HepG2 (cell line): ENCODE data around the gene SAPCD2. TPM values are rescaled to one million over a fixed set of nuclear protein-coding genes. Genes with fewer than 3 reads are reported as not detected.

ENCODE experiments used
- ASH2L ChIP-seq: fragments of 300-600, 200-600 bp; sonication (generic); IDR thresholded peaks from 2 replicates; pipeline ENCODE4 v1.7.0; 2017; ENCODE audit warnings: low read depth, mild to moderate bottlenecking, moderate library complexity, mixed read lengths, low read length; ENCODE audit not compliant: insufficient read length
- ATF2 ChIP-seq: sonication (generic); formaldehyde crosslinking; IDR thresholded peaks from 2 replicates; pipeline ENCODE4 v1.4.0; 2020; ENCODE audit warnings: missing genetic modification reagents
- CAMTA2 ChIP-seq: sonication (generic); formaldehyde crosslinking; IDR thresholded peaks from 2 replicates; pipeline ENCODE4 v1.4.0; 2020; ENCODE audit warnings: mild to moderate bottlenecking, missing genetic modification reagents, borderline replicate concordance
- CCAR2 ChIP-seq: fragments of 200-400 bp; formaldehyde crosslinking; optimal IDR thresholded peaks from 2 replicates; pipeline ENCODE3; 2018; ENCODE audit warnings: low read depth, mild to moderate bottlenecking, low read length, moderate library complexity
- HNF1B ChIP-seq: sonication (generic); formaldehyde crosslinking; IDR thresholded peaks from 2 replicates; pipeline ENCODE4 v1.5.1; 2020; ENCODE audit warnings: mild to moderate bottlenecking, moderate library complexity, missing genetic modification reagents
- KMT2B ChIP-seq: IDR thresholded peaks from 2 replicates; pipeline ENCODE4 v1.6.1; 2016; ENCODE audit warnings: missing genetic modification reagents, missing compliant biosample characterization
- PCBP1 ChIP-seq: fragments of 200-400 bp; formaldehyde crosslinking; IDR thresholded peaks from 2 replicates; pipeline ENCODE4 v1.6.1; 2017; ENCODE audit warnings: mild to moderate bottlenecking, low read depth, low read length, borderline replicate concordance
- PRDM4 ChIP-seq: sonication (generic); formaldehyde crosslinking; IDR thresholded peaks from 2 replicates; pipeline ENCODE4 v1.9.0; 2021; ENCODE audit warnings: missing genetic modification reagents, borderline replicate concordance
- SALL2 ChIP-seq: sonication (generic); formaldehyde crosslinking; IDR thresholded peaks from 2 replicates; pipeline ENCODE4 v1.8.1; 2023; ENCODE audit warnings: mild to moderate bottlenecking, missing genetic modification reagents, inconsistent platforms
- SYNCRIP ChIP-seq: fragments of 200-400 bp; formaldehyde crosslinking; IDR thresholded peaks from 2 replicates; pipeline ENCODE4 v1.6.1; 2018; ENCODE audit warnings: mild to moderate bottlenecking, low read depth, low read length; ENCODE audit not compliant: insufficient read depth
- THYN1 ChIP-seq: sonication (generic); formaldehyde crosslinking; IDR thresholded peaks from 2 replicates; pipeline ENCODE4 v1.8.1; 2023; ENCODE audit warnings: low read depth, mild to moderate bottlenecking, moderate library complexity, missing genetic modification reagents, borderline replicate concordance
- TMF1 ChIP-seq: sonication (generic); formaldehyde crosslinking; IDR thresholded peaks from 2 replicates; pipeline ENCODE4 v1.8.1; 2022; ENCODE audit warnings: low read depth, missing genetic modification reagents
- ZBTB3 ChIP-seq: sonication (generic); formaldehyde crosslinking; IDR thresholded peaks from 2 replicates; pipeline ENCODE4 v1.4.0; 2020; ENCODE audit warnings: low read depth, mild to moderate bottlenecking, moderate library complexity, missing genetic modification reagents, borderline replicate concordance
- ZBTB7B ChIP-seq: sonication (generic); formaldehyde crosslinking; IDR thresholded peaks from 2 replicates; pipeline ENCODE4 v1.4.0; 2020; ENCODE audit warnings: missing genetic modification reagents
- ZNF251 ChIP-seq: sonication (generic); formaldehyde crosslinking; IDR thresholded peaks from 2 replicates; pipeline ENCODE4 v1.9.0; 2021; ENCODE audit warnings: mild to moderate bottlenecking, missing genetic modification reagents
- ZNF264 ChIP-seq: sonication (generic); formaldehyde crosslinking; IDR thresholded peaks from 2 replicates; pipeline ENCODE4 v1.4.0; 2020; ENCODE audit warnings: missing genetic modification reagents
- ZNF354B ChIP-seq: sonication (generic); formaldehyde crosslinking; IDR thresholded peaks from 2 replicates; pipeline ENCODE4 v1.8.0; 2022; ENCODE audit warnings: mild to moderate bottlenecking, missing genetic modification reagents
- ZNF431 ChIP-seq: sonication (generic); formaldehyde crosslinking; IDR thresholded peaks from 2 replicates; pipeline ENCODE4 v1.9.0; 2022; ENCODE audit warnings: missing genetic modification reagents, low read depth, mild to moderate bottlenecking, borderline replicate concordance
- polyA plus RNA-seq, 8 experiments: library from polyadenylated mRNA; depleted of rRNA in 3 of 8; stranded (reverse) in 7 of 8; unstranded in 1 of 8; fragments of >200 nt; fragmentation: Illumina TruSeq in 4 of 8; extraction: Trizol in 4 of 8; gene quantifications; 2 replicates each; pipeline versions ENCODE4 v1.2.1 to v1.2.3, GENCODE V29; 2011 to 2016; ENCODE audit warnings: low read depth in 4 of 8, missing spikeins in 1 of 8, mixed read lengths in 1 of 8; ENCODE audit not compliant: insufficient read depth in 1 of 8
- total RNA-seq, 5 experiments: library from RNA; depleted of rRNA; stranded (reverse); fragments of >200 nt; fragmentation: Illumina TruSeq; extraction: Trizol; gene quantifications; 2 replicates each; pipeline ENCODE4 v1.2.3, GENCODE V29; 2016; ENCODE audit warnings: low read depth in 1 of 5
- TF ChIP-seq, protein P1 (sequence below): sonication (generic); formaldehyde crosslinking; conservative IDR thresholded peaks from 2 replicates; pipeline ENCODE4 v1.4.0; 2020; ENCODE audit warnings: missing genetic modification reagents

The SAPCD2 gene
- total and polyA plus RNA-seq, 2 of the 13 experiments (the other 11 are each of a cell fraction or from before 2014, with no cell fraction given) = 21.9 to 42.8 TPM

GRCh38 chr9:137055385-137056364 lies 14.7 kb downstream of the SAPCD2 start (continued):
- TF ChIP-seq CAMTA2 (CRISPR knock-in tag) (0 out of 2 replicates have a peak, but pooled peaks have one; percentile 56), CCAR2 (no peak), TMF1 (CRISPR knock-in tag) (0 out of 2 replicates have a peak, but pooled peaks have one; percentile 24), ZBTB3 (no peak), PCBP1 (peak; percentile 72), ASH2L (no peak), SYNCRIP (no peak), ZNF251 (no peak), KMT2B (CRISPR knock-in tag) (no peak), PRDM4 (CRISPR knock-in tag) (no peak), ZNF264 (CRISPR knock-in tag) (no peak), SALL2 (0 out of 2 replicates have a peak, but pooled peaks have one; percentile 30), ZNF354B (CRISPR knock-in tag) (no peak), HNF1B (CRISPR knock-in tag) (0 out of 2 replicates have a peak, but pooled peaks have one; percentile 18), THYN1 (CRISPR knock-in tag) (no peak), ATF2 (0 out of 2 replicates have a peak, but pooled peaks have one; percentile 37), ZNF431 (CRISPR knock-in tag) (no peak), ZBTB7B (CRISPR knock-in tag) (peak; percentile 69; the same call in 1 of the 2 replicates)
- TF ChIP-seq, protein P1, sequence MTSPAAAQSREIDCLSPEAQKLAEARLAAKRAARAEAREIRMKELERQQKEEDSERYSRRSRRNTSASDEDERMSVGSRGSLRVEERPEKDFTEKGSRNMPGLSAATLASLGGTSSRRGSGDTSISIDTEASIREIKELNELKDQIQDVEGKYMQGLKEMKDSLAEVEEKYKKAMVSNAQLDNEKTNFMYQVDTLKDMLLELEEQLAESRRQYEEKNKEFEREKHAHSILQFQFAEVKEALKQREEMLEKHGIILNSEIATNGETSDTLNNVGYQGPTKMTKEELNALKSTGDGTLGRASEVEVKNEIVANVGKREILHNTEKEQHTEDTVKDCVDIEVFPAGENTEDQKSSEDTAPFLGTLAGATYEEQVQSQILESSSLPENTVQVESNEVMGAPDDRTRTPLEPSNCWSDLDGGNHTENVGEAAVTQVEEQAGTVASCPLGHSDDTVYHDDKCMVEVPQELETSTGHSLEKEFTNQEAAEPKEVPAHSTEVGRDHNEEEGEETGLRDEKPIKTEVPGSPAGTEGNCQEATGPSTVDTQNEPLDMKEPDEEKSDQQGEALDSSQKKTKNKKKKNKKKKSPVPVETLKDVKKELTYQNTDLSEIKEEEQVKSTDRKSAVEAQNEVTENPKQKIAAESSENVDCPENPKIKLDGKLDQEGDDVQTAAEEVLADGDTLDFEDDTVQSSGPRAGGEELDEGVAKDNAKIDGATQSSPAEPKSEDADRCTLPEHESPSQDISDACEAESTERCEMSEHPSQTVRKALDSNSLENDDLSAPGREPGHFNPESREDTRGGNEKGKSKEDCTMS (CRISPR knock-in tag) = no peak
